MCF 10A (cell line): ENCODE data around the gene FAM50A. TPM values are rescaled to one million over a fixed set of nuclear protein-coding genes. Genes with fewer than 3 reads are reported as not detected.
A peak's percentile ranks its signal among the peaks of the same experiment; 100 is the strongest.

Source experiments
- BruUV-seq: library from RNA; stranded (reverse); fragments of 400-500 nt; replicated peaks from 2 replicates; lab custom pipeline; 2021; lab: Mats Ljungman, UMichigan
- CTCF ChIA-PET: fragments of 300-600 bp; sonication (Branson Sonifier 250); formaldehyde crosslinking; extraction: SDS; loops from one replicate; lab custom pipeline; 2021; ENCODE audit warnings: antibody characterized with exemption, inconsistent platforms; lab: Yijun Ruan, JAX
- POLR2A ChIA-PET: fragments of 300-600, 350-650 bp; sonication (Branson Sonifier 250); formaldehyde crosslinking; extraction: SDS; loops from one replicate; lab custom pipeline; 2020; ENCODE audit warnings: antibody characterized with exemption, inconsistent platforms; lab: Yijun Ruan, JAX
- DNase-seq: peaks from one replicate; pipeline ENCODE4 v3.0.0-alpha.2; 2018; ENCODE audit not compliant: unreplicated experiment
- H3K27ac Mint-ChIP-seq: one replicate; pipeline ENCODE4 v1.8.0; 2022; ENCODE audit warnings: mild to moderate bottlenecking, low read depth, mixed read lengths; ENCODE audit not compliant: unreplicated experiment
- H3K27me3 Mint-ChIP-seq: one replicate; pipeline ENCODE4 v1.8.0; 2022; ENCODE audit warnings: mixed read lengths; ENCODE audit not compliant: insufficient read depth, unreplicated experiment
- H3K36me3 Mint-ChIP-seq: one replicate; pipeline ENCODE4 v1.8.0; 2022; ENCODE audit warnings: mild to moderate bottlenecking, moderate library complexity, mixed read lengths; ENCODE audit not compliant: insufficient read depth, unreplicated experiment
- H3K4me1 Mint-ChIP-seq: one replicate; pipeline ENCODE4 v1.8.0; 2022; ENCODE audit warnings: mixed read lengths; ENCODE audit not compliant: insufficient read depth, unreplicated experiment
- H3K4me3 Mint-ChIP-seq: one replicate; pipeline ENCODE4 v1.8.0; 2022; ENCODE audit warnings: mild to moderate bottlenecking, moderate library complexity, mixed read lengths; ENCODE audit not compliant: unreplicated experiment
- H3K9me3 Mint-ChIP-seq: one replicate; pipeline ENCODE4 v1.8.0; 2022; ENCODE audit warnings: mixed read lengths; ENCODE audit not compliant: unreplicated experiment
- CTCF ChIP-seq: fragments of 200-600 bp; IDR thresholded peaks from one replicate; pipeline ENCODE4 v1.8.0; 2022; ENCODE audit warnings: antibody characterized with exemption, mild to moderate bottlenecking; ENCODE audit not compliant: unreplicated experiment
- intact Hi-C: fragments of 100-400 bp; cut with micrococcal nuclease; formaldehyde crosslinking; loops from 2 replicates; pipeline ENCODE4 v1.14.1; 2022
- total RNA-seq: library from RNA; stranded (reverse); gene quantifications from 2 replicates; pipeline ENCODE4 v1.2.3, GENCODE V29; 2022

Gene FAM50A
- total RNA-seq, 1 experiment from 2014 or later, result 62.1 TPM

GRCh38 chrX:154452823-154453222 is 8.9 kb downstream of the FAM50A start:
- Mint-ChIP-seq H3K27ac (no peak overlapping the region), H3K9me3 (no peaks in the 10 kb centered on the region), H3K27me3 (peaks cover 31% of the 10 kb centered on the region), H3K4me1 (peaks cover 6% of the 10 kb centered on the region), H3K4me3 (no peak overlapping the region), H3K36me3 (peaks cover 30% of the 10 kb centered on the region)
- ChIA-PET POLR2A (no interaction called here), CTCF (interaction anchor here (0.6 to 1.3 kb wide), 3 partner anchors 8 to 81 kb away, joined by 3 read pairs; no protein-coding TSS in a partner anchor)
- BruUV-seq, result no TSS peak
- intact Hi-C loops, result no loop called here
- no peak for TF ChIP-seq CTCF
- DNase-seq, result no peak

- Mint-ChIP-seq H3K9me3 (no peaks in the 10 kb centered on the region), H3K27ac (peak overlapping the region; percentile 20), H3K4me3 (peak overlapping the region; percentile 84), H3K36me3 (peaks cover 11% of the 10 kb centered on the region), H3K4me1 (peaks cover 10% of the 10 kb centered on the region), H3K27me3 (peaks cover 30% of the 10 kb centered on the region)
- POLR2A ChIA-PET, result interaction anchor here (0.6 to 1.9 kb wide), 9 partner anchors 11 to 89 kb away, joined by 3 to 7 read pairs (median 3); partner anchors contain the start of genes FAM50A, LAGE3 and SLC10A3
- no TSS peak for BruUV-seq
- intact Hi-C loops, result no loop called here
- CTCF ChIA-PET, result no interaction called here
- TF ChIP-seq CTCF, result no peak
- peak; percentile 25 for DNase-seq
These were observed 13.7 kb downstream of the FAM50A start for GRCh38 chrX:154457491-154458115.

GRCh38 chrX:154458116-154458953 is 14.4 kb downstream of the FAM50A start, which contains the start of gene PLXNA3:
PLXNA3 (plus strand) TSS chrX:154458281; CDS start chrX:154460184, 1,903 bp downstream.
- no TSS peak for BruUV-seq
- no peaks in the 10 kb centered on the region for H3K9me3 Mint-ChIP-seq
- peaks cover 23% of the 10 kb centered on the region for H3K27me3 Mint-ChIP-seq
- ChIA-PET POLR2A (interaction anchor here (0.7 to 1.9 kb wide), 7 partner anchors 20 to 90 kb away, joined by 3 to 12 read pairs (median 5); partner anchors contain the start of genes ATP6AP1, FAM3A, LAGE3 and SLC10A3), CTCF (no interaction called here)
- intact Hi-C loops, result no loop called here
- peaks cover 11% of the 10 kb centered on the region for H3K36me3 Mint-ChIP-seq
- peak within 1 kb of the TSS; percentile 20 for H3K27ac Mint-ChIP-seq
- H3K4me1 Mint-ChIP-seq, result peaks cover 10% of the 10 kb centered on the region
- no peak for TF ChIP-seq CTCF
- H3K4me3 Mint-ChIP-seq, result peak within 1 kb of the TSS; percentile 84
- peak; percentile 28 for DNase-seq
